ENCODE measurements around the gene DGKI.

The DGKI gene

GRCh38 chr7:137647905-137648565, 198.7 kb downstream of the DGKI start:
- no peak overlapping the region for H3K4me3 ChIP-seq (ENCODE audit: low read length)
- DNase-seq (ENCODE audit: low read depth) = no peak
- TF ChIP-seq, protein P1, sequence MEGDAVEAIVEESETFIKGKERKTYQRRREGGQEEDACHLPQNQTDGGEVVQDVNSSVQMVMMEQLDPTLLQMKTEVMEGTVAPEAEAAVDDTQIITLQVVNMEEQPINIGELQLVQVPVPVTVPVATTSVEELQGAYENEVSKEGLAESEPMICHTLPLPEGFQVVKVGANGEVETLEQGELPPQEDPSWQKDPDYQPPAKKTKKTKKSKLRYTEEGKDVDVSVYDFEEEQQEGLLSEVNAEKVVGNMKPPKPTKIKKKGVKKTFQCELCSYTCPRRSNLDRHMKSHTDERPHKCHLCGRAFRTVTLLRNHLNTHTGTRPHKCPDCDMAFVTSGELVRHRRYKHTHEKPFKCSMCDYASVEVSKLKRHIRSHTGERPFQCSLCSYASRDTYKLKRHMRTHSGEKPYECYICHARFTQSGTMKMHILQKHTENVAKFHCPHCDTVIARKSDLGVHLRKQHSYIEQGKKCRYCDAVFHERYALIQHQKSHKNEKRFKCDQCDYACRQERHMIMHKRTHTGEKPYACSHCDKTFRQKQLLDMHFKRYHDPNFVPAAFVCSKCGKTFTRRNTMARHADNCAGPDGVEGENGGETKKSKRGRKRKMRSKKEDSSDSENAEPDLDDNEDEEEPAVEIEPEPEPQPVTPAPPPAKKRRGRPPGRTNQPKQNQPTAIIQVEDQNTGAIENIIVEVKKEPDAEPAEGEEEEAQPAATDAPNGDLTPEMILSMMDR (conservative IDR thresholded peaks at IDR 0.05; ENCODE audit: low read length) = no peak

- H3K4me3 ChIP-seq (ENCODE audit: low read length) = no peak overlapping the region
- TF ChIP-seq, protein P1 (conservative IDR thresholded peaks at IDR 0.05; ENCODE audit: low read length) = no peak
- peak; percentile 84 for DNase-seq (ENCODE audit: low read depth)
Observed at GRCh38 chr7:137642472-137642871, 204.3 kb downstream of the DGKI start.

DNA sequence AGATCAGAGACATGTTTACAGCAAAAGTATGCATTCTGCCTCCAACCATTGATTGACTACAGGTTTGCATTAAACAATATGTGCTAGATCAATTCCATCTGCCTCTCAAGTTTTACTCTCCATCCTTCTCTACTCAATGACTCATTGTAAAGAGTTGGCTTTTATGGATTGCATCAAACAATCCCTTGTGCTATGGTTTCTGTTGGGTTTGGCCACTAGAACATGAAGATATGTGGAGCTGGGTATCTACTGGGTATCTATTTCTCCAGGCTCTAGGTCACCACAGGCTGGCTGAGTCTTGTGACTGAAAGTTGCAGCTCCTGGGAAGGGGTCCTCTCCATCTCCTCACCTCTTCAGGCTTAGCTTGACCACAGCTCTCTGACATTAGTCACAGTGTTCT, 204.7 kb downstream of the DGKI start:
- peak; percentile 46 for DNase-seq (ENCODE audit: low read depth)
- H3K4me3 ChIP-seq (ENCODE audit: low read length) = no peak overlapping the region
- TF ChIP-seq, protein P1 (conservative IDR thresholded peaks at IDR 0.05; ENCODE audit: low read length) = no peak

DNA sequence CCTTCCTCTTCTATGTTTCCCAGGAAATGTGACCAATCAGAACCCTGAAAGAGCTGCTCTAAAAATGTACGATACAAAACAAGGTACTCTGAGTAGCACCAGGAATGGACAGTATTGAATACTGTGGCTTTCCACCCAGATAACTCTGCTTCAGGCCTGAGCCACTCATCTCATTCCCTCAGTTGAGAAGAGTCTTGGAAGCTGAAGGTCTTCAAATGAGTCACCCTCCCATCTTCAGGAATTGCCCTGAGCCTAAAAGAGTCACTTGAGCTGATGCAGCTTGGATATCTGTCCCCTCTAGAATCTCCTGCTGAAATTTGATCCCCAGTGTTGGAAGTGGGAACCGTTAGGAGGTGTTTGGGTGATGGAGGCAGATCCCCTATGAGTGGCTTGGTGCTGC, 210.4 kb downstream of the DGKI start:
- H3K4me3 ChIP-seq (ENCODE audit: low read length) = no peak overlapping the region
- no peak for DNase-seq (ENCODE audit: low read depth)
- TF ChIP-seq, protein P1 (conservative IDR thresholded peaks at IDR 0.05; ENCODE audit: low read length) = no peak

DNA sequence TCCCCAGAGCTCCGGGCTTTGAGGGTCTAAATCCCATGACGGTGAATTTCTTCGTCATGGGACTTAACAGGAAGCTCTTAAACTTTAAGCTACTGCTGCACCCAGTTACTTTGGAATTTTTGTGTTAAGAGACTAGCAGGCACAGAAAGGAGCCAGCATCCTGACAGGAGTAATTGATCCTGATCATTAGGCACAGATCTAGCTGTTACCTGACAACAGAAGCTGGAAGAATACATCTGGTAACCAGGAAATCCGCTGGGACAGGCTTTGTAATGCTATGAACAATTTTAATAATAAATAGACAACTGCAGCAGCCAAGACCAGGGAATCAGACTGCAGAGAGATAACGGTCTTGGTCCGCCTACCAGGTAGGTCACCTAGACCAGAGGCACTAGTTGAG, 210.9 kb downstream of the DGKI start:
- DNase-seq (ENCODE audit: low read depth) = no peak

GRCh38 chr7:137635132-137635531, 211.6 kb downstream of the DGKI start:
- TF ChIP-seq, protein P1 (conservative IDR thresholded peaks at IDR 0.05; ENCODE audit: low read length) = no peak

More for the DNA sequence above, 210.9 kb downstream of the DGKI start:
- no peak overlapping the region for H3K4me3 ChIP-seq (ENCODE audit: low read length)
- TF ChIP-seq, protein P1 (conservative IDR thresholded peaks at IDR 0.05; ENCODE audit: low read length) = no peak

DNA sequence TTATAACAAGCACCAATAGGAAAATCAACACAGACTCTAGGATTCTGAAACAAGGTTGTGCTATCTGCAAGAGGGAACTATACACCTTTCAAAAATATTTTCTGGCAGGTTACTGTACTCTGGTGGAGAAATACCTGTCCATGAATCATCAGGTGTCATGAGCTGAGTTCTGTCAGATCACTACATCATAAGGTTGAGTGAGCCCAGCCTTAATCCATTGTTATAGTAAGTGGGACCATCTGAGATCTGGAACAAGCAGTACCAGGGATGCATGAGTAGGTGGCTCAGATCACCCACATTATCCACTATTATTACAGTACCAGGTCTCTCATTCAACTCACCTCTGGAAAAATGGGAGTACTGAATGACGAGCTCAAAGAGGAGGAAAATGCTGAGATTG, 212.4 kb downstream of the DGKI start:
- no peak for DNase-seq (ENCODE audit: low read depth)
- TF ChIP-seq, protein P1 (conservative IDR thresholded peaks at IDR 0.05; ENCODE audit: low read length) = no peak
- H3K4me3 ChIP-seq (ENCODE audit: low read length) = no peak overlapping the region

More at GRCh38 chr7:137635132-137635531, 211.6 kb downstream of the DGKI start:
- H3K4me3 ChIP-seq (ENCODE audit: low read length) = no peak overlapping the region
- DNase-seq (ENCODE audit: low read depth) = no peak
